ENCODE results near the gene FAM240B.

DNA sequence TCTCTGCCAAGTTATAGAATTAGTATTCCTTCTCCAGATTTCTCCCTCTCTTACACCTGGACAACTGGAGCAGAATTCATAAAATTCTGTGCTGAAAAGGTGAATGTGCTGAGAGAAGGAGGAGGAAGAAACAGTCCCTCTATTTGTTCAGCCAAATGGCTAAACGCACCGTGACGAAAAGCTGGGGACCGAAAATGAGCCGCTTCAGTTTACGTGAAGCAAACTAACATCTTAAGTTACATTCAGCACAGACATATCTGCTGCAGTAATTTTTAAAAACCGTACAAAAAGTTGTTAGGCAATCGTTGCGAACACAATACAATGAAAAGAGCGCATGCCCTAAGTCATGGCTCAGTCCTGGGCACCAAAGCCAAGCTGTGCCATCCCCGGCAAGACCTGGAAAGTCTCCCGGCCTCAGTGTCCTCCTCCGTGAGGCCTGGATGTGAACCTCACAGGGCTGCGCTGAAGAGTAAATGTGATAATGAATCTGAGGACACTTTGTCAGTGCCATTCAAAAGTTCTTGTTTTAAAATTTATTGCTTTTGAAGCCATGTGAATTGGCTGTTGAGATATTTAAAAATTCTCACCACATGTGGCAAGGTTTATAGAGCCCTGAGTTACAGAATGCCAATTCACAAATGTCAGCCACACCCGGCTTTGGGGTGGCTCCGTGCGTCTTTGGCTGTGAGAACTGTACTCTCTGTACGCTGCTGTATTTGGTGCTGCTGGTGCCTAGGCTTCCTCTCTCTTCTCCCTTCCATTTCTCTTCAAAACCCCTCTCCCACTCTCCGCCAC lies 46.3 kb downstream of the FAM240B start:
- no peak for TF ChIP-seq CHD2 (IDR thresholded peaks at IDR 0.05; ENCODE audit: low read depth, low read length)
- no peak for TF ChIP-seq EZH2 (IDR thresholded peaks at IDR 0.05; ENCODE audit: borderline replicate concordance, low read depth, low read length)
- TF ChIP-seq, protein P1, sequence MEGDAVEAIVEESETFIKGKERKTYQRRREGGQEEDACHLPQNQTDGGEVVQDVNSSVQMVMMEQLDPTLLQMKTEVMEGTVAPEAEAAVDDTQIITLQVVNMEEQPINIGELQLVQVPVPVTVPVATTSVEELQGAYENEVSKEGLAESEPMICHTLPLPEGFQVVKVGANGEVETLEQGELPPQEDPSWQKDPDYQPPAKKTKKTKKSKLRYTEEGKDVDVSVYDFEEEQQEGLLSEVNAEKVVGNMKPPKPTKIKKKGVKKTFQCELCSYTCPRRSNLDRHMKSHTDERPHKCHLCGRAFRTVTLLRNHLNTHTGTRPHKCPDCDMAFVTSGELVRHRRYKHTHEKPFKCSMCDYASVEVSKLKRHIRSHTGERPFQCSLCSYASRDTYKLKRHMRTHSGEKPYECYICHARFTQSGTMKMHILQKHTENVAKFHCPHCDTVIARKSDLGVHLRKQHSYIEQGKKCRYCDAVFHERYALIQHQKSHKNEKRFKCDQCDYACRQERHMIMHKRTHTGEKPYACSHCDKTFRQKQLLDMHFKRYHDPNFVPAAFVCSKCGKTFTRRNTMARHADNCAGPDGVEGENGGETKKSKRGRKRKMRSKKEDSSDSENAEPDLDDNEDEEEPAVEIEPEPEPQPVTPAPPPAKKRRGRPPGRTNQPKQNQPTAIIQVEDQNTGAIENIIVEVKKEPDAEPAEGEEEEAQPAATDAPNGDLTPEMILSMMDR (IDR thresholded peaks at IDR 0.05 in 2 of 3, conservative IDR thresholded peaks at IDR 0.05 in 1 of 3; ENCODE audit: insufficient read depth in 2 of 3, low read depth in 1 of 3, low read length in 3 of 3): no peak
- no peak for TF ChIP-seq FOXK2 (conservative IDR thresholded peaks at IDR 0.05 in 1 of 2, IDR thresholded peaks at IDR 0.05 in 1 of 2; ENCODE audit: low read depth in 2 of 2)
- TF ChIP-seq, protein P2, sequence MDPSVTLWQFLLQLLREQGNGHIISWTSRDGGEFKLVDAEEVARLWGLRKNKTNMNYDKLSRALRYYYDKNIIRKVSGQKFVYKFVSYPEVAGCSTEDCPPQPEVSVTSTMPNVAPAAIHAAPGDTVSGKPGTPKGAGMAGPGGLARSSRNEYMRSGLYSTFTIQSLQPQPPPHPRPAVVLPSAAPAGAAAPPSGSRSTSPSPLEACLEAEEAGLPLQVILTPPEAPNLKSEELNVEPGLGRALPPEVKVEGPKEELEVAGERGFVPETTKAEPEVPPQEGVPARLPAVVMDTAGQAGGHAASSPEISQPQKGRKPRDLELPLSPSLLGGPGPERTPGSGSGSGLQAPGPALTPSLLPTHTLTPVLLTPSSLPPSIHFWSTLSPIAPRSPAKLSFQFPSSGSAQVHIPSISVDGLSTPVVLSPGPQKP (CRISPR knock-in tag; IDR thresholded peaks at IDR 0.05): no peak

Measured in K562 (cell line).